Tibial nerve (tissue), 3 donors: ENCODE results near the gene RNF215.

Experiments used
- CTCF ChIP-seq, 5 experiments: fragments of 200-600 bp in 3 of 5; fragments of 450-650 bp in 2 of 5; sonication (generic) in 3 of 5; IDR thresholded peaks; one replicate each; pipeline ENCODE4 v1.5.1; 2016 to 2019; ENCODE audit warnings: antibody characterized with exemption in 5 of 5, mild to moderate bottlenecking in 3 of 5, moderate library complexity in 2 of 5
- POLR2A ChIP-seq, 2 donors: fragments of 450-650 bp; IDR thresholded peaks; one replicate each; pipeline ENCODE4 v1.6.1; 2017; ENCODE audit warnings: antibody characterized with exemption in 2 of 2, mild to moderate bottlenecking in 2 of 2, moderate library complexity in 2 of 2

- TF ChIP-seq CTCF (IDR thresholded peaks at IDR 0.05) (peak; percentile 56 to 69 (median 67)), POLR2A (IDR thresholded peaks at IDR 0.05) (no peak)
Measured at GRCh38 chr22:30390974-30391691, 3.9 kb upstream of the RNF215 start.
